CD8-positive, alpha-beta memory T cell (primary cell): ENCODE data around the gene LDLRAP1. TPM values are rescaled to one million over a fixed set of nuclear protein-coding genes. Genes with fewer than 3 reads are reported as not detected.

Experiments used
- polyA plus RNA-seq: library from polyadenylated mRNA; unstranded; fragments of 300-500 nt; fragmentation: Illumina TruSeq; gene quantifications from one replicate; pipeline ENCODE4 v1.2.3, GENCODE V29; 2021
- total RNA-seq, 2 experiments: library from RNA; stranded (reverse); gene quantifications; one replicate each; pipeline ENCODE4 v1.2.3, GENCODE V29; 2021

The LDLRAP1 gene
- total and polyA plus RNA-seq, 3 experiments from 2014 or later: 21.1 to 302 (median 22.0) TPM

Other genes starting within 250 kb of the LDLRAP1 start
- 100 to 1,000 TPM; 110 to 117 TPM for gene TMEM50A, start 205.3 kb upstream of the LDLRAP1 start, total RNA-seq
- gene TMEM50A, start 205.3 kb upstream of the LDLRAP1 start, polyA plus RNA-seq: 217 TPM
- gene RHCE, start 122.8 kb upstream of the LDLRAP1 start, total RNA-seq: under 1 TPM; 0.26 to 0.33 TPM
- 0.18 TPM for gene RHCE, start 122.8 kb upstream of the LDLRAP1 start, polyA plus RNA-seq
- 10 to 100 TPM; 14.7 to 15.6 TPM for gene MACO1, start 112.7 kb upstream of the LDLRAP1 start, total RNA-seq
- gene MACO1, start 112.7 kb upstream of the LDLRAP1 start, polyA plus RNA-seq: 7.5 TPM
- gene MAN1C1, start 73.2 kb downstream of the LDLRAP1 start, total RNA-seq: 1 to 10 TPM; 2.8 to 3.6 TPM
- 5.6 TPM for gene MAN1C1, start 73.2 kb downstream of the LDLRAP1 start, polyA plus RNA-seq